ENCODE measurements around the gene ZC3H18.
"Not testable (repeated sequence)": the region's sequence is repeated elsewhere in the genome, so short reads cannot be mapped to it uniquely, and the experiment has no call there.

ZC3H18 gene

DNA sequence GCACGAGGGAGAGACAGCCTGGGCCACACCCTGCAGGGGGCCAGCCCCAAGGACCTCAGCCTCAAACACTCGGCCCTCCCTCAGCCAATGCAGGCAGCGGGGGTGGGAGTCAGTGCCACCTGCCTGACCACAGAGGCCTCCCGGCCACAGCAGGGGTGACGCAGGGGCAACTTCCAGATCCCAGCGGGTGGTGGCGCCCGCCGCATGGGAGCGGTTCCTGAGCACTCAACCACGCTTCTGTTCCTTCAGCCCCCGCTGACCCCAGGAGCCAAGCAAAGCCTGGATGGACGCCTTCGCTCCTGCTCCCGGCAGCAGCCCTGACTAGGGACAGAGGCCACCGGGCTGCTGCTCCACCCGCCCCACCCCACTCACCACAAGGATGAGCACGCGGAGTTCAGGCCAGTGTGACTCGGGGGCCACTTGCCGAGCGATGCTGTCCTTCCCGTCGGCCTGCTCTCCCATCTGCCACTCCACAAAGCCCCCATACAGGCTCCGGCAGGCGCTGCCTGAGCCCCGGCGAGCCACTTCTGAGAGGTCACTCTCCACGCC is 85.6 kb downstream of the ZC3H18 start:
- DNase-seq (ENCODE audit: low spot score) = no peak

DNA sequence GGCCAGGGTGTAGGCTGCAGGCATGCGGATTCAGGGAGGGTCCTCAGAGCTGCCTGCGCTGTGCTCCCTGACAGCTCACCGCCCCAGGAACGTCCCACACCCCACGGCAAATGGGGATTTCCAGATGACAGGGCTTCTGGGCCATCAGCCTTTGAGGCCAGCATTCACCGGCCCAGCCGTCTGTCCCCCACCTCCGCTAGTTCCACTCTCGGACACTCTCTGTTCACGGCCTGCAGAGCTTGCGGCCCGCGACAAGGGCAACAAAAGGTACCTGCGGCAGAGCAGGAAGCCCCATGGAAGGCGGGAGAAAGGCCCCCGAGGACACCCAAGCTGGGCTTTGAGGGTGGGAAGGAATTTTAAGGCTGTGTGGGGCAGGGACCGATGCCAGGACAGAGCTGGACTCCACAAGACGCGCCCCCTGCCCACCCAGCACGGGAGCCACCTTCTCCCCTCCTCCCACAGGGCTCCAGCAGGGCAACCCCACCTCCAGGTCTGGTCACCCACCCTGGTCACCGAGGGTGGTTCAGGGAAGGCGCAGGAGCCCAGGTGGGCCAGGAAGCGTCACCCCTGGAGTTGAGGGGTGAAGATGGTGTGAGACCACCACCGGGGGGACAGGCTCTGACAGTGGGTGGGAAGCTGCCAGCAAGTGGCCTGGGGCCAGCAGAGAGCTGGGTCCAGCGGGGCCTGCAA is 86.2 kb downstream of the ZC3H18 start:
- DNase-seq (ENCODE audit: low spot score) = no peak

DNA sequence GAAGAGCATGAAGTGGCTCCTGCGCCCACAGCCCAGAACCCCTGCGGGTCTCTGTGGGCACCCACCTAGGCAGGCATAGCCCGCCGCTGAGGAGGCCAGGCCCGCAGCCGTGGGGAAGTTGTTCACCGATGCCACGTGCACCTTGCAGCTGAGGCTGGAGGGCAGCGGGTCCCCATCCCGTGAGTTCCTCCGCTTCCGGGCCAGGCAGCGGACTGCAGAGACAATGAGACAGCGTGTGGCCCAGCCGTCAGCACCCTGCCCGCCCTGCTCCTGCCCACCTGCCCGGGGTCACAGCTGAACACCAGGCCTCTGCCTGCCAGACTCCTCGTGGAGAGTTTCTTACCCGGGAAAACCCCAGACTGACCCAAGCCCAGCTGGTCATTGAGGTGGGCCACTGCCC is 87.2 kb downstream of the ZC3H18 start:
- DNase-seq (ENCODE audit: low spot score) = no peak

DNA sequence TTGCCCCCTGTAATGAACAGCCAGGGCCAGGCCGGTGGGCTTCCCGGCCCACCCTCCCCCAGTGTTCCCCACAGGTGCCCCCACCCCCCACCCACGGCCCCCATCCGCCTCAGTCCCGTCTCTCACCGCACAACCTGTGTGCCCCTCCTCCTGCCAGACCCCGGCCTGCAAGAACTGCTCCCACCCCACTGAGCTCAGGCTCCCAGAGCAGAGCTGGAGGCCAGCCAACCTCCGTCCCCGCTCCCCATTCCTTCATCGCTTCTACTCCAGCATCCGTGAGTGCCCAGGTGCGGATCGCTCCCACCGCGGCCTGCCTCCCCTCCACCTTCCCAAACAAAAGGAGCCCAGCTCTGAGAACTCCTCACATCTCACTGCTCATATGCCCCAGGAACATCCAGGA is 88.5 kb downstream of the ZC3H18 start:
- no peak for DNase-seq (ENCODE audit: low spot score)

DNA sequence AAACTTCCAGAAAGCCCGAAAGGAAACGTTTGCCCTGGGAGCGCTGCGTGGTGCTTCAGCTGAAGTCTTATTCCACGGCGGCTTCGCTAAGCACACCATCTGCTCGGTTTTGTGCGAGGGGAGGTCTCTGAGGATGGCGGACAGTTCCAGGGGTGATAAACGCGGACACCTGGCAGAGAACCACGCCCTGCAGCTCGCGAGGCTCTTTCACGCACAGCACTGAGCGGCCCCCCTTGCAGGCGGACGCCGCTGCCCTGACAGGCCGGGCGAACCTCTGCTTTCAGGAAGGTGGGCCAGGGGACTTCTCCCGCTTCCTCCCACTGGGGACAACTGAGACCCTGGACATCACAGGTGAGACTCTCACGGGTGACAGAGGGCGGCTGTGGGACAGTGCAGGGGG is 89.0 kb downstream of the ZC3H18 start:
- DNase-seq (ENCODE audit: low spot score) = no peak

DNA sequence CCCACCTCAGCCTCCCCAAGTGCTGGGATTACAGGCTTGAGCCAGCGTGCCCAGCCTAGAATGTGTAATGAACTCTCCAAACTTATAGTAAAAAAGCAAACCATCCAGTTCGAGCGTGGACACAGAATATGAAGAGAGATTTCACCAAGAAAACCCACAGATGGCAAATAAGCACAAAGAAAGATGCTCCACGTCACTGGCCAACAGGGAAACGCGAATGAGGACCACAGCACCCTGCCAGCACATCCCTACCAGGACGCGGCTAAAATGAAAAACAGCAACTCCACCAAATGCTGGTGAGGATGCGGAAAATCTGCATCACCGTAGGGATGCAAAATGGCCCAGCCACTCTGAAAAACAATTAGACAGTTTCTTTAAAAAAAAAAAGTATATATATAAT is 91.3 kb downstream of the ZC3H18 start:
- no peak for DNase-seq (ENCODE audit: low spot score)

DNA sequence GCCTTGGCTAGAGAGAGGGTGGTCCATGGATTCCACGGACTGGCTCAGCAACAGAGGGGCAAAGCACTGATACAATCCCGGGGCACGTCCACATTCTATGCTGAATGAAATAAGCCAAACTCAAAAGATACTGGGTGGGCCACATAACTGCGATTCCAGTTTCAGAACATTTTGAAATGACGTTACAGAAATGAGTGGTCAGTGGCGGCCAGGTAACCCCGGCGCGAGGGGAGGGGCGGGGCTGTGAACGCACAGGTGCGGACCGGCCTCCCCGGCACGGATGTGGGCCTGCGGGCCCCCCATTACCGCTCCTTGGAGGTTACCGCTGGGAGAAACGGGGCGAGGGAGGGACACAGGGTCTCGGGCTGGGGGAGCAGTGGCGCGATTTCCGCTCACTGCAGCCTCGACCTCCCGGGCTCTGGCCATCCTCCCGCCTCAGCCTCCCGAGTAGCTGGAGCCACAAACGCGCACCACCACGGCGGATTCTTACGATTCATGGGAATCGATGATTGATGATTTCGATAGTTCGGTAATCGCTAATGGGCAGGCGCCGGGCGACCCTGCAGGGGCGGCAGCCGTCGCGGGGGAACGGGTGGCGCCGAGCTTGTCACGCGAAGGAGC is 92.1 kb downstream of the ZC3H18 start:
- no peak for DNase-seq (ENCODE audit: low spot score)

DNA sequence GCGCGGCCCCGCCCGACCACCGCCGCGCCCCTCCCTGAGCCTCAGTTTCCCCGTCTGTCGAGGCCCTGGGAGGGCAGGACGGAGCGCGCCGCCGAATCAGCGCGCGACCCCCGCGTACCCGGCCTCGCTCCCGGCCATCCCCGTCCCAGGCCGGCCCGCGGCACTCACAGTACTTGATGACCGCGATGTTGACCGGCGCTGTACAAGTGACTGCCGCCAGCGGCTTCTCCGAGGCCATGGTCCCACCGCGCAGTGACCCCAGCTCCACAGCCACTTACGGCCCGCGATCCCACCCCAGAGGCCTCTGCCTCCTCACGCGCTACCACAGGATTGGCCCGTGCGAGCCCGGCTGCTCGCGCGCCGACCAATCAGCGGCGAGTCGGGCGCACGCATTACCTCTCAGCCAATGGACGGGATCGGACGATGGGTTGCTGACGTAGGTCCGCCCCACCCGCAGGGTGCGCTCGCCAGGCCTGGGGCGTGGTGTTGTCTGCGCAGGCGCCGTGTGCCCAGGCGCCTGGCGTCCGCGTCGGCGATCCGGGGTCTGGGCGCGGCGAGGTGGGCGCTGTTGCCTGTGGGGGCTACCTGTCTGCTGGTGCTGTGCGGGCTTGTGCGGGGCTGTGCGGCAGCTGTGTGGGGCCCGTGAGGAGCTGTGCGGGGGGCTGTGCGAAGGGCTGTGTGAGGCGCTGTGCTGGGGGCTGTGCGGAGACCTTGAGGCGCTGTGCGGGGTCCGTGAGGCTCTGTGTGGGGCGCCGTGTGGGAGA is 92.8 kb downstream of the ZC3H18 start, which contains the start of gene MVD:
Gene MVD (minus strand): TSS at position 249 of the 764 bp plus-strand sequence. CDS start 11 bp downstream, at position 238.
- peak; percentile 100 for DNase-seq (ENCODE audit: low spot score)

DNA sequence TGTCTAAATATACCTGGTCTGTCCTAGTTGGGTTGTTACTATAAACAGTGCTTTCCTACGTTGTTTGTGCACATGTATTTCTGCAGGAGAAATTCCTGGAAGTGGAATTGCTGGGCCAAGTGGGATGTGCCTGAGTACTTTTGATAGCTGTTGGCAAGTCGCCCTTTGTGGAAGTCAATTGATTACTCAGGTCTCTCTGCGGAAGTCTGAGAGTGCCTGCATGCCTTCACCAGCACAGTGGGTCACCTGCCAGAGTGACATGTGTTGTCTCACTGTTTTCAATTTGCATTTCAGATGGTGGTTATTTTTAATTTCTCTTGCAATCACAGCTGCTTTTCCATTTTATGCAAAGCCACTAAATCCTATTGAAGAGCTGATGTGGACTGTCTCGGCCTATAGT is 94.9 kb downstream of the ZC3H18 start:
- no peak for DNase-seq (ENCODE audit: low spot score)

DNA sequence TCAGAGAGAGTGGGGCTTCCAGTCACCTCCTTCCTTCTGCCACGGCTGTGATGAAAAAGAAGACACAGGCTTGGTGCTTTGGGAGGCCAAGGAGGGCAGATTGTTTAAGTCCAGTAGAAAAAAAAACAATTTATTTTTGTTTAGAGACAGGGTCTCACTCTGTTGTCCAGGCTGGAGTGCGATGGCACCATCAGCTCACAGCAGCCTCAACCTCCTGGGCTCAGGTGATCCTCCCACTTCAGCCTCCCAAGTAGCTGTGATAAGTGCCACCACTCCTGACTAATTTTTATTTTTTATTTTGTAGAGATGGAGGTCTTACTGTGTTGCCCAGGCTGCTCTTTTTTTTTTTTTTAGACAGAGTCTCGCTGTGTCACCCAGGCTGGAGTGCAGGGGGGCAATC is 95.4 kb downstream of the ZC3H18 start:
- no peak for DNase-seq (ENCODE audit: low spot score)

DNA sequence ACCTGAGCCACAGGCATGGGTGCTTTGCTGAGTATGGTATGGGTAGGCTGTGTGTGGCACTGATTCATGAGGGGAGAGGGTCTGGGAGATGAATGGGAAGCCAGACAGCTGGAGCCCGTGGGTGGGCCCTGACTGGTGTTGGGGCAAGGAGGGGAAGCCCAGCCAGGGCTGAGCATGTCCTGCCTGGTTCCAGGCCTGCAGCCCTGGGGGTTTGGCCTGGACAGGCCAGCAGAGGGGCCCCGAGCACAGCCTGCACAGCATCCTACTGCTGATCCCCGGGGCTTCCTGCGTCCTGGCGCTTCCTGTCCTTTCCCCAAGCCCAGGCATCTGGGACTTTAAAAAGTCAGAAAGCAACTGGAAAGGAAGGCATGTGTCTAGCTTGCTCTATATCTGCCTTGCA is 97.3 kb downstream of the ZC3H18 start:
- DNase-seq (ENCODE audit: low spot score) = no peak

DNA sequence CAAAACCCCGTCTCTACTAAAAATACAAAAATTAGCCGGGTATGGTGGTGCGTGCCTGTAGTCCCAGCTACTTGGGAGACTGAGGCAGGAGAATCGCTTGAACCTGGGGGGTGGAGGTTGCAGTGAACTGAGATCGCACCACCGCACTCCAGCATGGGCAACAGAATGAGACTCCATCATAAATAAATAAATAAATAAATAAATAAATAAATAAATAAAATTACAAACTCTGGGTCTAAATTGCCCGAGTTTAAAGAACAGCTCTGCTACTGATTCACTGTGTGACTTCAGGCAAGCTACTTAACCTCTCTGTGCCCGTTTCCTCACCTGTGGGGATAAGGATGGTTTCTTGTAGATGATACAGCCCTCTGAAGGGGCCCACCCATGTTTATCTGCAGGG is 99.3 kb downstream of the ZC3H18 start:
- DNase-seq (ENCODE audit: low spot score) = not testable (repeated sequence)

DNA sequence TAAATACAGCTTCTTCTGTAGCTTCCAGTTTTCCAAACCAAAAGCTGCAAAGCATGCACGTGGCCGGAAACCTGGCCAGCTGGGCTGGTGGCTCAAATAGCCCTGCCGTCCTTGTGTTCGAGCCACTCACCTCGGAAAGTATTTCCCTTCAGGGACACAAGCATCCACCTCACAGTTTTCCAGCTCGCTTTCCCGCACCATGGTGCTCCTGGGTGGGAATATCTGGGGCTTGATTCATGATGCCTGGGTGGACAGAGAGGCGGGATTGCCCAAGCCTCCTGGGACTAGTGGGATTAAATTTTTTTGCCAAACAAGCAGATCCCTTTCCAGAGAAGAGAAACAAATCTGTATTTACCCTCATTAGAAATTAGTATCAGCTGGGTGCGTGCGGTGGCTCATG is 99.8 kb downstream of the ZC3H18 start:
- no peak for DNase-seq (ENCODE audit: low spot score)

DNA sequence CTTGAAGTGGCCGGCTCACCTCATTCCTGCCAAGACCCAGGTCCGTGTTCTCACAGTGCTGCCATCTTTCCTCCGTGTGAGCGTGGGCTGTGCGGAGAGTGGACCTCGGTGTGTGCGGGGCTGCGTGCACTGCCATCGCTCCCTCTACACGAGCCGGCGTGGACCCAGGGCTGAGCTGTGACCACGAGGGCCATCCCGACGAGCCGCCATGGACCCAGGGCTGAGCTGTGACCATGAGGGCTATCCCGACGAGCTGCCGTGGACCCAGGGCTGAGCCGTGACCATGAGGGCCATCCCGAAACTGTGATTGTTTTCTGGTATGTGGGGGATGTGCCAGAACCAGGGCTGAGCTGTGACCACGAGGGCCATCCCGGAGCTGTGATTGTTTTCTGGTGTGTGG is 101.6 kb downstream of the ZC3H18 start:
- DNase-seq (ENCODE audit: low spot score) = no peak

DNA sequence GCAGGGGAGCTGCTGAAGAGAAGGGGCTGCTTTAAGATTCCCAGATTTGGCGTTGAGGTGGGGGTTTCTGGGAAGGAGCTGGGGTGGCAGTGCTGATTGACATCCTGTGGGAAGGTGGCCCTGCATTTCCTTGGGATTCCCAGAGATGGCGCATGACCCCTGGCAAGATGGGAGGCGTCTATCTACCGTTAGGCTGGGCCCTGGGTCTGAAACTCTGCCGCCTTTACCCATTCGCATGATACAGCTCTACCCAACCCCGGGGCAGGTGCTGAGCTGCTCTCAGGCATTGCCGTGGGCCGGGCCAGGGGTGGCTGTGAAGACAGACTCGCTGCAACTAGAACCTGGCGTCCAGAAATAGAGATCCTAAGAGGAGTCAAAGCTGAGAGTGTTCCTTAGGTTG is 102.6 kb downstream of the ZC3H18 start:
- DNase-seq (ENCODE audit: low spot score) = no peak

DNA sequence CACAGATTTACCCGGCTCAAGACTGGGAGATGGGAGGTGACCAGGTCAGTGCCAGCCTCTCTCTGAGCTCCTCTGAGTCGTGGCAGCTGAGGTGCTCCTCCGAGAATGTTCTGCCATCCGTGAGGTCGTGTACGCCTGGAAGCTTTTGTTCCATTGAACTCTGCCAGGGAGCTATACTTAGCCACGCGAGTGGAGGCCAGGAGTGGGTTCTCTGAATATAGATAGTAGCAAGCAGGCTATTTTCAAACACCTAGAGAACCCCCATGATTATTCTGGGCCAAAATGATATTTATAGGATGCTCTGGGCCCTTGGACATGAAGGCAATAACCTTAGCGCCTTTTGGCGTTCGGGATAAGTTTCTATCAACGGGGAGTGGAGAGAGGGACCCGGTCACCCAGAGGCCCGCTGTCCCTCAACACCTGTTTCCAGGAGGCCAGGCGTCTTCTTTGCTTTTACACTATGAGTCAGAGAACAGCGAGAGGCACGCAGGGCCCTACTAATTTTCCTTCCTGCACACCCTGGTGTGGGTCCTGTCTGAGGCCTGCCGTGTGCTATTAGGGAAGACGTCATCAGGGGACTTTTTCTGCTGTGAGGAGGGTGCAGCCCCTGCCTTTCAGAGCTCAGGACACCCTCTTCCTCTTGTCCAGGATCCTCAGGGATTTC is 103.6 kb downstream of the ZC3H18 start:
- DNase-seq (ENCODE audit: low spot score) = no peak

DNA sequence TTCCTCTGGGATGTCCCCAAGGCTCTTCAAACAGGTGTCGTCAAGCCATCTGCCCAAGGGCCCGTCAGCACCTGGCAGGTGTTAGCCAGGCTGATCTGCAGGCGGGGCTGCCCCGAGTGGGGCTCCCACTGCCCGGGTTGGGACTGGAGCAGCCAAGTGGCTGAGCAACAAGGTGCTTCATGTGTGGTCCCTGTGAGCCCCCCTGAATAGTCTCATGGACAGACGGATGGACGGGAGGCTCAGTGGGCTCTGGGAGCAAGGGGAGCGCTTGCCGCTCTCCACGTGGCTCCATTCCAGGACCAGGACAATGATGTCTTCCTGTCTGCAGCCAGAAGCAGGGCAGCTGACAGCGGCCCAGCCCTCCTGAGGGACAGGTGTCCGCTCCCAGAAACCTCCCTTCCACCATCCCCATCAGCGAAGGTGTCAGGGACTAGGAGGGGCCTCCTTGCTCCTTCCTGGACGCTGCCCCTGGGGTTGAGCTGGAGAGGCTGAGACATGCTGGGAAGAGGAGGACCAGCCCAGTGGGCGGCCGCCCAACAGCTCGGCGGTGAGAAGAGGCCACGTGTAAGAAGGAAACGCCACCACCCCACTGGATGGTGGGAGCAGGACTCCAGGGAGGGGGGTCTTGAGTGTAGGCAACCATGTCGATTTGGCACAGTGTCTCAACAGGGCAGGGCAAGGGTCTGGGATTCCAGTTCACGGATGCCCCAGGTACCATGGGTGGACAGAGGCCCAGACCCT is 106.5 kb downstream of the ZC3H18 start:
- no peak for DNase-seq (ENCODE audit: low spot score)

DNA sequence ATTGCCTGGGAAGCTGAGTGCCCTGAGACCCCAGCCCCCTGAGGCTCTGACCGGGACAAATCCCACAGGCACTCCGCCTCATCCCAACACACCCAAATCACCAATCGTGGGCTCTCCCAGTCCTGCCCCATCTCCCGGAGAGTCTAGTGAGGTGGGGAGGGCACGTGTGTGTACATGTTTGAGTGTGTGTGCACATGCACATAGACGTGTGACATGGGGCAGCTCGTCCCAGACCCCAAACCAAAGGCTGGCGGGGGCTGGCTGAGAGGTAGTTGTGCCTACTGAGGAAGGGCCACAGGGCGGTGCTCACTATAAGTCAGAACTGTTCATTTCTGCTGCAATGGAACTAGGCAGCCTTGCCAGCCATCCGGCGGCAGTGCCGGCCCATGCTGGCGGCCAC is 107.5 kb downstream of the ZC3H18 start:
- DNase-seq (ENCODE audit: low spot score) = no peak

DNA sequence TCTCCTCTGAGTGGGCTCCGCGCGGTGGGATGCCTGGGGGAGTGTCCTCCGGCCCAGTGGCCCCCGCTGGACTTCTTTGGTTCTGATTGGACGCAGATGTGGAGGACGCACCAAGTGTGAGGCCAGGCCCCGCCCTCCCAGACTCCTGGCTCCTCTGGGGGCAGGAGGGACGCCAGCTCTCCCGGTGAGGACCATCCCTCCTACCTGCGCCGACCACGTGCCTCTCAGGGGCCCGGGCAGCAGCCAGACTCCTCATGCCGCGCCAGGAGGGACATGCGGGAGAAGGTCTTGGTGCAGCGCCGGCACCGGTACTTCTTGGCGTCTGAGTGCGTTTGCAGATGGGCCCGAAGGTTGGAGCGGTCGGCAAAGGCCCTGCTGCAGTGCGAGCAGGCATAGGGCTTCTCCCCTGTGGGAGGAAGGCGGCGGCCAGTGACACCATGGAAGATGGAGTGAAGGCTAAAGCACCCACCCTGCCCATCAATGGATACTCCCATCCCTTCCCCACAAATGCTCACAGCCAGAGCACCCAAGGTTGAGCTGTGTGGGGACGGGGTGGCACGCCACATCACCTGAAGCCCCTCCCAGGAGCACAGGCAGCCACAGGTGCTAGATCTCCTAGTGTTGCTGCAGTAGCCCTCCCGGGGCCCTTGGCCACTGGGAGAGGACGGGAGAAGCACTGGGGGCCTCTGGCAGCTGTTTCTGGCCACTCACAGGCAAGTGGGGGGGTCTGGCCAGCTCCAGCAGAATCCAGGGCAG is 108.2 kb downstream of the ZC3H18 start:
- no peak for DNase-seq (ENCODE audit: low spot score)

DNA sequence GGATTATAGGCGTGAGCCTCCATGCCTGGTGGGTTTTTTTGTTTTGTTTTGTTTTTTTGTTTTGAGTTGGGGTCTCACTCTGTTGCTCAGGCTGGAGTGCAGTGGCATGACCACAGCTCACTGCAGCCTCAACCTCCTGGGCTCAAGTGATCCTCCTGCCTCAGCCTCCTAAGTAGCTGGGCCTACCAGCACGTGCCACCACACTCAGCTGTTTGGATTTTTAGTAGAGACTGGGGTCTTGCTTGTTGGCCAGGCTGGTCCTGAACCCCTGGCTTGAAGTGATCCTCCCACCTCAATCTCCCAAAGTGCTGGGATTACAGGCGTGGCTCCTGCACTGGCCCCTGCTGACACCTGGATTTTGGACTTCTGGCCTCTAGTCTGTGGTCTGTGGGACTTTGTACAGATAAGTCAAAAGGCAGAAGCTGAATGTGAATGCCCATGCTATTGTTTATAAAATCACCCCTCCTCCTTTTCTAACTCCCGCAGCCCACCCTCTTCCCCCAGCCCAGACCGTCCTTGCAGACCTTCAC is 110.4 kb downstream of the ZC3H18 start:
- no peak for DNase-seq (ENCODE audit: low spot score)

All from AG08396 (cell line).